ENCODE results near the gene LRRC71. TPM values are rescaled to one million over a fixed set of nuclear protein-coding genes. Genes with fewer than 3 reads are reported as not detected.
"Not testable (repeated sequence)": the region's sequence is repeated elsewhere in the genome, so short reads cannot be mapped to it uniquely, and the experiment has no call there.

Gene LRRC71
- total RNA-seq, 1 donor from 2014 or later, result not detected

- DNase-seq (ENCODE audit: low spot score), result no peak
- no peaks in the 10 kb centered on the region for H3F3A ChIP-seq (ENCODE audit: low read depth)
- peaks cover 5% of the 10 kb centered on the region for H3K9me3 Mint-ChIP-seq
- no peak overlapping the region for H3K4me3 ChIP-seq
- H3K9me3 ChIP-seq (ENCODE audit: low read depth), result no peaks in the 10 kb centered on the region
- peaks cover 79% of the 10 kb centered on the region for H3K27me3 Mint-ChIP-seq (ENCODE audit: insufficient read depth, low read depth)
- no peak overlapping the region for H3K27ac Mint-ChIP-seq
- H3K4me3 Mint-ChIP-seq, result no peak overlapping the region
- no peak overlapping the region for H3K27ac ChIP-seq
- no peak for TF ChIP-seq EZH2 (IDR thresholded peaks at IDR 0.05)
- TF ChIP-seq EZH2phosphoT487 (IDR thresholded peaks at IDR 0.05), result no peak
- no peak for TF ChIP-seq CTCF (IDR thresholded peaks at IDR 0.05)
- peaks cover 15% of the 10 kb centered on the region for H3K4me1 Mint-ChIP-seq
- peaks cover 13% of the 10 kb centered on the region for H3K4me1 ChIP-seq
- H3K4me2 ChIP-seq, result no peak overlapping the region
- no peaks in the 10 kb centered on the region for H3K36me3 ChIP-seq
- no peak overlapping the region for H3K9ac ChIP-seq
- H3K36me3 Mint-ChIP-seq, result no peaks in the 10 kb centered on the region
- no peak overlapping the region for H2AFZ ChIP-seq (replicated peaks)
- H3K79me2 ChIP-seq (ENCODE audit: low read depth), result no peaks in the 10 kb centered on the region
- peaks cover 22% of the 10 kb centered on the region for H4K20me1 ChIP-seq (ENCODE audit: low read depth)
- peaks cover 100% of the 10 kb centered on the region for H3K27me3 ChIP-seq
These were observed 5.7 kb downstream of the LRRC71 start for GRCh38 chr1:156926175-156926574.

- not testable (repeated sequence) for H3K9me3 ChIP-seq (ENCODE audit: low read depth); H3K4me2 ChIP-seq; H3F3A ChIP-seq (ENCODE audit: low read depth); H3K4me3 ChIP-seq; DNase-seq (ENCODE audit: low spot score); H3K9ac ChIP-seq; H3K27ac ChIP-seq; H3K36me3 ChIP-seq; H3K27ac Mint-ChIP-seq; H3K36me3 Mint-ChIP-seq; H3K9me3 Mint-ChIP-seq; H2AFZ ChIP-seq (replicated peaks); H3K79me2 ChIP-seq (ENCODE audit: low read depth)
- H3K4me3 Mint-ChIP-seq, result peak overlapping the region; percentile 27
- Histone ChIP-seq H3K4me1 (peaks cover 13% of the 10 kb centered on the region), H4K20me1 (ENCODE audit: low read depth) (peaks cover 20% of the 10 kb centered on the region), H3K27me3 (peaks cover 99% of the 10 kb centered on the region)
- H3K4me1 Mint-ChIP-seq, result peaks cover 15% of the 10 kb centered on the region
- peaks cover 75% of the 10 kb centered on the region for H3K27me3 Mint-ChIP-seq (ENCODE audit: insufficient read depth, low read depth)
These were observed 6.3 kb downstream of the LRRC71 start for GRCh38 chr1:156926695-156927094.

- H3K27me3 Mint-ChIP-seq (ENCODE audit: insufficient read depth, low read depth), result peaks cover 73% of the 10 kb centered on the region
- Histone ChIP-seq H3K27me3 (peaks cover 96% of the 10 kb centered on the region), H3F3A (ENCODE audit: low read depth) (no peaks in the 10 kb centered on the region), H3K9ac (no peak overlapping the region), H3K36me3 (no peaks in the 10 kb centered on the region), H3K9me3 (ENCODE audit: low read depth) (no peaks in the 10 kb centered on the region), H3K79me2 (ENCODE audit: low read depth) (no peaks in the 10 kb centered on the region), H2AFZ (replicated peaks) (peak overlapping the region; percentile 88), H3K4me2 (peak overlapping the region; percentile 84), H3K4me3 (peak overlapping the region; percentile 51), H3K4me1 (peaks cover 13% of the 10 kb centered on the region), H4K20me1 (ENCODE audit: low read depth) (peaks cover 18% of the 10 kb centered on the region), H3K27ac (no peak overlapping the region)
- H3K4me1 Mint-ChIP-seq, result peaks cover 16% of the 10 kb centered on the region
- TF ChIP-seq EZH2 (IDR thresholded peaks at IDR 0.05) (peak; percentile 96), EZH2phosphoT487 (IDR thresholded peaks at IDR 0.05) (peak; percentile 91), CTCF (IDR thresholded peaks at IDR 0.05) (peak; percentile 75)
- peak overlapping the region; percentile 68 for H3K4me3 Mint-ChIP-seq
- H3K9me3 Mint-ChIP-seq, result peaks cover 5% of the 10 kb centered on the region
- no peaks in the 10 kb centered on the region for H3K36me3 Mint-ChIP-seq
- H3K27ac Mint-ChIP-seq, result no peak overlapping the region
- peak; percentile 94 for DNase-seq (ENCODE audit: low spot score)
These were observed 7.0 kb downstream of the LRRC71 start for GRCh38 chr1:156927215-156928042.

GRCh38 chr1:156928043-156928602 lies 7.7 kb downstream of the LRRC71 start:
- Histone ChIP-seq H3F3A (ENCODE audit: low read depth) (no peaks in the 10 kb centered on the region), H4K20me1 (ENCODE audit: low read depth) (peaks cover 21% of the 10 kb centered on the region), H3K27ac (no peak overlapping the region), H3K4me3 (peak overlapping the region; percentile 51), H3K79me2 (ENCODE audit: low read depth) (no peaks in the 10 kb centered on the region), H3K9me3 (ENCODE audit: low read depth) (no peaks in the 10 kb centered on the region), H3K4me2 (peak overlapping the region; percentile 84), H3K36me3 (no peaks in the 10 kb centered on the region), H2AFZ (replicated peaks) (no peak overlapping the region), H3K4me1 (peaks cover 18% of the 10 kb centered on the region), H3K27me3 (peaks cover 89% of the 10 kb centered on the region), H3K9ac (no peak overlapping the region)
- H3K4me1 Mint-ChIP-seq, result peaks cover 21% of the 10 kb centered on the region
- no peak for TF ChIP-seq EZH2phosphoT487 (IDR thresholded peaks at IDR 0.05)
- TF ChIP-seq EZH2 (IDR thresholded peaks at IDR 0.05), result no peak
- no peak for TF ChIP-seq CTCF (IDR thresholded peaks at IDR 0.05)
- no peak overlapping the region for H3K27ac Mint-ChIP-seq
- H3K36me3 Mint-ChIP-seq, result no peaks in the 10 kb centered on the region
- DNase-seq (ENCODE audit: low spot score), result no peak
- H3K27me3 Mint-ChIP-seq (ENCODE audit: insufficient read depth, low read depth), result peaks cover 67% of the 10 kb centered on the region
- H3K4me3 Mint-ChIP-seq, result peak overlapping the region; percentile 78
- H3K9me3 Mint-ChIP-seq, result peaks cover 5% of the 10 kb centered on the region
